Uterus (tissue), 4 donors: ENCODE measurements around the gene DIS3L. TPM values are rescaled to one million over a fixed set of nuclear protein-coding genes. Genes with fewer than 3 reads are reported as not detected.

Experiments used
- DNase-seq, 2 donors: peaks; one replicate each; pipeline ENCODE4 v3.0.0-alpha.2; 2019 to 2020
- H3K27ac ChIP-seq, 2 donors: fragments of 200-600 bp; sonication (generic); 1 replicate in 1 of 2; 2 replicates in 1 of 2; pipeline ENCODE4 v1.5.1; 2016 to 2018
- H3K27me3 ChIP-seq, 2 donors: fragments of 200-600 bp; sonication (generic); one replicate each; pipeline ENCODE4 v1.5.1; 2018 to 2019; ENCODE audit warnings: control low read depth in 1 of 2
- H3K36me3 ChIP-seq, 2 donors: fragments of 200-600 bp; sonication (generic); one replicate each; pipeline ENCODE4 v1.5.1; 2019; ENCODE audit warnings: control low read depth in 1 of 2
- H3K4me1 ChIP-seq, 2 donors: fragments of 200-600 bp; sonication (generic); one replicate each; pipeline ENCODE4 v1.5.1; 2018 to 2019; ENCODE audit warnings: control low read depth in 1 of 2
- H3K4me3 ChIP-seq, 2 donors: fragments of 200-600 bp; sonication (generic); 1 replicate in 1 of 2; 2 replicates in 1 of 2; pipeline ENCODE4 v1.5.1; 2018 to 2019; ENCODE audit warnings: mild to moderate bottlenecking in 1 of 2
- H3K9me3 ChIP-seq, 2 donors: fragments of 200-600 bp; sonication (generic); one replicate each; pipeline ENCODE4 v1.5.1; 2019; ENCODE audit warnings: control low read depth in 1 of 2
- POLR2A ChIP-seq, 2 donors: fragments of 450-650 bp; IDR thresholded peaks; one replicate each; pipeline ENCODE4 v1.6.1; 2016; ENCODE audit warnings: antibody characterized with exemption in 2 of 2, mild to moderate bottlenecking in 1 of 2, moderate library complexity in 1 of 2
- intact Hi-C: fragments of 100-400 bp; cut with DNase I; formaldehyde crosslinking; loops from one replicate; pipeline ENCODE4 v1.15.1; 2023; ENCODE audit warnings: low total_unique reads
- total RNA-seq, 4 donors: library from RNA; depleted of rRNA in 3 of 4; stranded (reverse); fragments of >200 nt in 3 of 4; gene quantifications; one replicate each; pipeline versions ENCODE4 v1.1.0 to v1.2.4, GENCODE V29; 2014 to 2023
- TF ChIP-seq, protein P1 (sequence below), 4 experiments: fragments of 200-600 bp in 2 of 4; fragments of 450-650 bp in 2 of 4; sonication (generic) in 2 of 4; IDR thresholded peaks; one replicate each; pipeline ENCODE4 v1.5.1; 2016 to 2019; ENCODE audit warnings: antibody characterized with exemption in 4 of 4, mild to moderate bottlenecking in 2 of 4, moderate library complexity in 1 of 4
- donor health status: DM: yes; HTN: yes; CAD: no.

Gene DIS3L
- total RNA-seq, 4 donors from 2014 or later = 15.1 to 68.7 (median 32.0) TPM

DNA sequence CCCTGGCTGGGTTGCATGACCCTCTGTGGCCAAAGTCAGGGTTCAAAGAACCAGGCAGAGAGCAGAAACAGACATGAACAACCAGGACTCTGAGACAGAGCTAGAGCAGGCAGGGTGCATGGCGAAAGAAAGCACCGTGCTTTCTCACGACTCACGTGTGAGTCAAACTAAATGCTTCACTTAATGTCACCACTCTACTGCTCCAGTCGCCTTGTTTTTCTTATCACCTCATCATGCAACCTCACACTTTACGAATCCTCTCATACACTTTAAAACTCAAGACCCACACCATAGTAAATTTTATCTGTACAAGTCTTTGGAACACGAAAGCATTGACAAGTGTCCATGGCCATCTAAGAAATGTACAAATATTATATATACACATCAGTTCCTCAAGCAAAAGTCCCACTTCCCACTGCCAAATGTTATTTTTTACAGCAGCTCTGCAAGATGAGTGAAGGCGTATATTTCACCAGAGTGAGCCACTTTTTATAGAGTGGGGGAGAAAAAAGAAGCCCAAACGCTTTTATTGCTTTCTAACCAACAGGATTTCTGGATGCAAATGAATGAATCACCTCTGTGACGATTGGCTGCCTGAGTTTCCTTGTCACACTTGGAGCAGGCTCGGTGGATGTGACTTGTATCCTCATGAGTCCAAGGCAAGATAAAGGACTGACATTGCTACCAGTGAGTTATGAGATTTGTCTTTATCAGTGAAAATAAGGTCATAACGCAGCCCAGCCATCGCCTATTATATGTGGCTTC is 23.9 kb upstream of the DIS3L start:
- H3K27ac ChIP-seq = no peak overlapping the region
- intact Hi-C loops = no loop called here
- H3K36me3 ChIP-seq = no peaks in the 10 kb centered on the region
- H3K27me3 ChIP-seq = no peaks in the 10 kb centered on the region
- no peaks in the 10 kb centered on the region for H3K9me3 ChIP-seq
- no peak for DNase-seq
- TF ChIP-seq POLR2A (IDR thresholded peaks at IDR 0.05) = no peak
- TF ChIP-seq, protein P1, sequence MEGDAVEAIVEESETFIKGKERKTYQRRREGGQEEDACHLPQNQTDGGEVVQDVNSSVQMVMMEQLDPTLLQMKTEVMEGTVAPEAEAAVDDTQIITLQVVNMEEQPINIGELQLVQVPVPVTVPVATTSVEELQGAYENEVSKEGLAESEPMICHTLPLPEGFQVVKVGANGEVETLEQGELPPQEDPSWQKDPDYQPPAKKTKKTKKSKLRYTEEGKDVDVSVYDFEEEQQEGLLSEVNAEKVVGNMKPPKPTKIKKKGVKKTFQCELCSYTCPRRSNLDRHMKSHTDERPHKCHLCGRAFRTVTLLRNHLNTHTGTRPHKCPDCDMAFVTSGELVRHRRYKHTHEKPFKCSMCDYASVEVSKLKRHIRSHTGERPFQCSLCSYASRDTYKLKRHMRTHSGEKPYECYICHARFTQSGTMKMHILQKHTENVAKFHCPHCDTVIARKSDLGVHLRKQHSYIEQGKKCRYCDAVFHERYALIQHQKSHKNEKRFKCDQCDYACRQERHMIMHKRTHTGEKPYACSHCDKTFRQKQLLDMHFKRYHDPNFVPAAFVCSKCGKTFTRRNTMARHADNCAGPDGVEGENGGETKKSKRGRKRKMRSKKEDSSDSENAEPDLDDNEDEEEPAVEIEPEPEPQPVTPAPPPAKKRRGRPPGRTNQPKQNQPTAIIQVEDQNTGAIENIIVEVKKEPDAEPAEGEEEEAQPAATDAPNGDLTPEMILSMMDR (IDR thresholded peaks at IDR 0.05) = no peak
- no peak overlapping the region for H3K4me3 ChIP-seq
- H3K4me1 ChIP-seq = no peaks in the 10 kb centered on the region

DNA sequence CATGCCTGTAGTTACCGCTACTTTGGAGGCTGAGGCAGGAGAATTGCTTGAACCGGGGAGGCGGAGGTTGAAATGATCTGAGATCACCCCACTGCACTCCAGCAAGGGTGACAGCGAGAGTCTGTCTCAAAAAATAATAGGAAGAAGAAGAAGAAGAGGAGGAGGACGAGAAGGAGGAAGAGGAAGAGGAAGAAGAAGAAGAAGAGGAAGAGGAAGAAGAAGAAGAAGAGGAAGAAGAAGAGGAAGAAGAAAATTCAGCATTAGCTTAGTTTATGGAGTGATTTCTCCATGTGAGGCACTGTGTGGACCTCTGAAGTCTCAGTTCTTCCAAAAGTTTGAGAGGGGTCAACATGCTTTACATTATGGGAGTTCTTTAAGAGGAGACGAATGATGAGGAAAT is 22.4 kb upstream of the DIS3L start:
- Histone ChIP-seq H3K4me3 (no peak overlapping the region), H3K36me3 (no peaks in the 10 kb centered on the region), H3K4me1 (no peaks in the 10 kb centered on the region), H3K27ac (no peak overlapping the region), H3K27me3 (no peaks in the 10 kb centered on the region), H3K9me3 (no peaks in the 10 kb centered on the region)
- no peak for DNase-seq
- TF ChIP-seq, protein P1 (IDR thresholded peaks at IDR 0.05) = no peak
- TF ChIP-seq POLR2A (IDR thresholded peaks at IDR 0.05) = no peak
- intact Hi-C loops = no loop called here

DNA sequence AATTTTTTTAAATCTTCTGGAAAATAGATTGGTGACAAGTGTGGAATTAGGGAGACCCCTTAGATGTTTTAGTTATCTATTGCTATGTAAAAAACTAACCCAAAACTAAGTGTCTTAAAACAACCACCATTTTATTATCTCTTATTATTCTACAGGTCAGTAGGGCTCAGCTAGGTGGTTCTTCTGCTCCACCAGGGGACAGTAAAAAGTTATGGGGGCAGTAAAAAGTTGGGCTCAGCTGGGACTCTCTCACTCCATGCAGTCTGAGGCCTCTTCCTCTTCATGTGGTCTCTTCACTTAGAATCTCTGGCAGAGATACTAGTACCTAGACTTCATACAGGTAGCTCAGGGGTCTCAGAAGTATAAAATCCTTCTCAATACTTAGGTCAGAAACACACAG is 18.0 kb upstream of the DIS3L start:
- no peaks in the 10 kb centered on the region for H3K9me3 ChIP-seq
- H3K4me1 ChIP-seq = no peaks in the 10 kb centered on the region
- intact Hi-C loops = no loop called here
- no peak overlapping the region for H3K27ac ChIP-seq
- no peak overlapping the region for H3K4me3 ChIP-seq
- no peaks in the 10 kb centered on the region for H3K27me3 ChIP-seq
- H3K36me3 ChIP-seq = no peaks in the 10 kb centered on the region
- DNase-seq = no peak
- no peak for TF ChIP-seq POLR2A (IDR thresholded peaks at IDR 0.05)
- TF ChIP-seq, protein P1 (IDR thresholded peaks at IDR 0.05) = no peak

DNA sequence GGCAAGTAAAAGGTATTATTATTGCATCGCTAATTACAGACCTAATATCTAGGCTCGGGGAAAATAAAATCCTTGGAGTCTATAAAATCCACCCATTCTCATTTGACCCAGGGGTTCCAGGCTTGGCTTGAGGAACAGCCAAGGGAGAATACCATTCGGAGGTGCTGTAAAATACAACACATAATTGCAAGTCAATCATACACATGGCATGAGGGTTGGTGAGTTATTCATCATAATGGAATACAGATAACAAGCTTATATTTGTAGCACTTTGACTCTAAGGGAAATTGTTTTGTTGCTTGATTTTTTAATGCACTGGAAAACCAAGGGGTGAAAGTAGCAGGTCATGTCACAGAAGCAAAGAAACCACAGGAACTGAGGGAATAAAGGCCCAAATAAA is 16.8 kb upstream of the DIS3L start:
- H3K36me3 ChIP-seq = no peaks in the 10 kb centered on the region
- H3K27me3 ChIP-seq = no peaks in the 10 kb centered on the region
- no peaks in the 10 kb centered on the region for H3K9me3 ChIP-seq
- no peak for DNase-seq
- no peaks in the 10 kb centered on the region for H3K4me1 ChIP-seq
- no peak overlapping the region for H3K4me3 ChIP-seq
- TF ChIP-seq POLR2A (IDR thresholded peaks at IDR 0.05) = no peak
- TF ChIP-seq, protein P1 (IDR thresholded peaks at IDR 0.05) = no peak
- H3K27ac ChIP-seq = no peak overlapping the region
- intact Hi-C loops = no loop called here

DNA sequence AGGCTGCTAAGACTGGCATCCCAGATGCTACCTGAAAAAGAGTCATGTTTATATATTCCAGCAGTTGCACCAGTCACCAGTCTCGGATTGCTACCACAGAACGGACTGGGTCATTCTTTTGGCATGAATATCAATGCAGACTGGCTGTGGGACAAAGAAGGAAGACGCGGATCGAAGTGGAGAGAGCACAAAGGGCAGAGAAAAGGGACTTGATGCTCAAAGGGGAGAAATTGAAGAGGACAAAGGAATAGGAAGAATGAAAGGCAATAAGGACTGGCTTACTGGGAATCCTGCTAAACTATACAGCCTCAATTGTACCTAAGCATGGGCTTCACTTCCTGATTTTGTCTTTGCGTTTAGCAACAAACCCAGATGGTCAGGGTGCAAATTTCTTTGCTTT is 15.3 kb upstream of the DIS3L start:
- intact Hi-C loops = no loop called here

More for the DNA sequence above, 15.3 kb upstream of the DIS3L start:
- Histone ChIP-seq H3K36me3 (no peaks in the 10 kb centered on the region), H3K9me3 (no peaks in the 10 kb centered on the region), H3K4me1 (no peaks in the 10 kb centered on the region), H3K4me3 (no peak overlapping the region), H3K27me3 (no peaks in the 10 kb centered on the region), H3K27ac (no peak overlapping the region)
- no peak for DNase-seq
- TF ChIP-seq, protein P1 (IDR thresholded peaks at IDR 0.05) = no peak
- TF ChIP-seq POLR2A (IDR thresholded peaks at IDR 0.05) = no peak
